Right atrium auricular region (tissue), 2 donors: Measurements from ENCODE around the gene KRT20. TPM values are rescaled to one million over a fixed set of nuclear protein-coding genes. Genes with fewer than 3 reads are reported as not detected.

Experiments used
- DNase-seq: peaks from one replicate; pipeline ENCODE4 v3.0.0-alpha.2; 2019; ENCODE audit warnings: low spot score
- H3K27ac ChIP-seq, 2 donors: fragments of 200-600 bp; sonication (generic); 1 replicate in 1 of 2; 2 replicates in 1 of 2; pipeline ENCODE4 v1.5.1; 2016 to 2019
- H3K27me3 ChIP-seq, 2 donors: fragments of 200-600 bp; sonication (generic); one replicate each; pipeline versions ENCODE4 v1.5.1 to v1.6.0; 2017 to 2019
- H3K36me3 ChIP-seq: fragments of 200-600 bp; sonication (generic); one replicate; pipeline ENCODE4 v1.5.1; 2016
- H3K4me1 ChIP-seq, 2 donors: fragments of 200-600 bp; sonication (generic); one replicate each; pipeline versions ENCODE4 v1.5.1 to v1.6.0; 2017 to 2019
- H3K4me3 ChIP-seq, 2 donors: fragments of 200-600 bp; sonication (generic); 1 replicate in 1 of 2; 2 replicates in 1 of 2; pipeline ENCODE4 v1.5.1; 2017 to 2019; ENCODE audit warnings: mild to moderate bottlenecking in 1 of 2, moderate library complexity in 1 of 2
- H3K9me3 ChIP-seq, 2 donors: fragments of 200-600 bp; sonication (generic); one replicate each; pipeline ENCODE4 v1.5.1; 2019
- total RNA-seq, 2 donors: library from RNA; depleted of rRNA; stranded (reverse); fragments of >200 nt; gene quantifications; one replicate each; pipeline ENCODE4 v1.1.0, GENCODE V29; 2016
- TF ChIP-seq, protein P1 (sequence below), 2 donors: fragments of 200-600 bp; sonication (generic); IDR thresholded peaks; one replicate each; pipeline ENCODE4 v1.5.1; 2019; ENCODE audit warnings: antibody characterized with exemption in 2 of 2

KRT20 gene
- total RNA-seq, 2 donors from 2014 or later: not detected

DNA sequence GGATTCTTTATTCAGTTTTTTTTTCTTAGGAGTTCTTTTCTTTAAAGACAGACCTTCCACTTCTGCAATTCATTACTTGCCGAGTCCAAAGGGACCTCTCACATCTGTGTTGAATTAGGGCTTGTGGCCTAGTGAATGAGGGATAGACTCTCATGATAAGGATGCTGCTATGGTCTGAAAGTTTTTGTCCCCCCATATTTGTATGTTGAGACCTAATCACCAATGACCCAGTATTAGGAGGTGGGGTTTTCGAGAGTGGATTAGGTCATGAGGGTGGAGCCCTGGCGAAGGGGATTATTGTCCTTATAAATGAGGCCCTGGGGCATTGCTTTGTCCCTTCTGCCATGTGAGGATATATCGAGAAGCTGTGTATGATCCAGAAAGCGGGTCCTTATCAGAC, 27.5 kb downstream of the KRT20 start:
- DNase-seq: no peak

DNA sequence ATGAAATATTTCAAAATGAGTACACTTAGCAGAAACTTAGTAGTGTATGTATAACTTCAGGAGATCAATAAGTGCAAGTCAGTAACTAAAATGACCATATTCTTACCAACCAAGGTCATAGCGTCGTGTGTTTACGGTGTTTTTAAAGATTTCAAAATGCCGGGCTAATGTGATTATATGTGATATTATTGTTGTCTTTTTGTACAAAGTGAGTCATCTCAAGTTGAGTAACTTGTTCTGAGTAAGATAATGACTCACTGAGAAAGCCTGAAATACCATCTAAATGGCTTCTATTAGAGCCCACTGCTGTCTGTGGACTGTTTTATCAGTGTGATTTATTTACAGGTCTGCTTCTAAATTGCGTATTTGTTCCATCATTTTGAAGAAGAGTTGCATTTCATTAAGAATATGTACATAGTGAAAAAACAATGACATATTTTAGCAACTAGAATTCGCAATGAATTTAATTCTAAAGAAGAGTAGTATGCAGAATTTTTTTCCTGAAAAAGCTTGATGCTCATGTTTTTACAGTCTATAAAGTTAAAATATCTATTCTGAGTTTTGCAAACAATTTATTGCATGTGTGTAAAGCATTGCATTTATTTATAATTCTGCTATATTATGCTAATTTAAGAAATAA, 30.7 kb downstream of the KRT20 start:
- H3K27ac ChIP-seq: no peak overlapping the region
- no peaks in the 10 kb centered on the region for H3K27me3 ChIP-seq
- peaks cover 0 to 7% of the 10 kb centered on the region in 2 donors for H3K4me1 ChIP-seq
- TF ChIP-seq, protein P1, sequence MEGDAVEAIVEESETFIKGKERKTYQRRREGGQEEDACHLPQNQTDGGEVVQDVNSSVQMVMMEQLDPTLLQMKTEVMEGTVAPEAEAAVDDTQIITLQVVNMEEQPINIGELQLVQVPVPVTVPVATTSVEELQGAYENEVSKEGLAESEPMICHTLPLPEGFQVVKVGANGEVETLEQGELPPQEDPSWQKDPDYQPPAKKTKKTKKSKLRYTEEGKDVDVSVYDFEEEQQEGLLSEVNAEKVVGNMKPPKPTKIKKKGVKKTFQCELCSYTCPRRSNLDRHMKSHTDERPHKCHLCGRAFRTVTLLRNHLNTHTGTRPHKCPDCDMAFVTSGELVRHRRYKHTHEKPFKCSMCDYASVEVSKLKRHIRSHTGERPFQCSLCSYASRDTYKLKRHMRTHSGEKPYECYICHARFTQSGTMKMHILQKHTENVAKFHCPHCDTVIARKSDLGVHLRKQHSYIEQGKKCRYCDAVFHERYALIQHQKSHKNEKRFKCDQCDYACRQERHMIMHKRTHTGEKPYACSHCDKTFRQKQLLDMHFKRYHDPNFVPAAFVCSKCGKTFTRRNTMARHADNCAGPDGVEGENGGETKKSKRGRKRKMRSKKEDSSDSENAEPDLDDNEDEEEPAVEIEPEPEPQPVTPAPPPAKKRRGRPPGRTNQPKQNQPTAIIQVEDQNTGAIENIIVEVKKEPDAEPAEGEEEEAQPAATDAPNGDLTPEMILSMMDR (IDR thresholded peaks at IDR 0.05): no peak
- no peaks in the 10 kb centered on the region for H3K36me3 ChIP-seq
- no peak overlapping the region for H3K4me3 ChIP-seq
- no peaks in the 10 kb centered on the region for H3K9me3 ChIP-seq
- no peak for DNase-seq

More for the DNA sequence above, 27.5 kb downstream of the KRT20 start:
- Histone ChIP-seq H3K27ac (no peak overlapping the region), H3K9me3 (no peaks in the 10 kb centered on the region), H3K27me3 (no peaks in the 10 kb centered on the region), H3K4me3 (no peak overlapping the region), H3K36me3 (no peaks in the 10 kb centered on the region), H3K4me1 (peaks cover 0 to 7% of the 10 kb centered on the region in 2 donors)
- TF ChIP-seq, protein P1 (IDR thresholded peaks at IDR 0.05): no peak

- H3K4me3 ChIP-seq: no peak overlapping the region
- no peak for DNase-seq
- H3K36me3 ChIP-seq: no peaks in the 10 kb centered on the region
- H3K27ac ChIP-seq: no peak overlapping the region
- peaks cover 0 to 4% of the 10 kb centered on the region in 2 donors for H3K4me1 ChIP-seq
- no peaks in the 10 kb centered on the region for H3K27me3 ChIP-seq
- no peaks in the 10 kb centered on the region for H3K9me3 ChIP-seq
- TF ChIP-seq, protein P1 (IDR thresholded peaks at IDR 0.05): no peak
These were observed 32.7 kb downstream of the KRT20 start for GRCh38 chr17:40852364-40852763.

DNA sequence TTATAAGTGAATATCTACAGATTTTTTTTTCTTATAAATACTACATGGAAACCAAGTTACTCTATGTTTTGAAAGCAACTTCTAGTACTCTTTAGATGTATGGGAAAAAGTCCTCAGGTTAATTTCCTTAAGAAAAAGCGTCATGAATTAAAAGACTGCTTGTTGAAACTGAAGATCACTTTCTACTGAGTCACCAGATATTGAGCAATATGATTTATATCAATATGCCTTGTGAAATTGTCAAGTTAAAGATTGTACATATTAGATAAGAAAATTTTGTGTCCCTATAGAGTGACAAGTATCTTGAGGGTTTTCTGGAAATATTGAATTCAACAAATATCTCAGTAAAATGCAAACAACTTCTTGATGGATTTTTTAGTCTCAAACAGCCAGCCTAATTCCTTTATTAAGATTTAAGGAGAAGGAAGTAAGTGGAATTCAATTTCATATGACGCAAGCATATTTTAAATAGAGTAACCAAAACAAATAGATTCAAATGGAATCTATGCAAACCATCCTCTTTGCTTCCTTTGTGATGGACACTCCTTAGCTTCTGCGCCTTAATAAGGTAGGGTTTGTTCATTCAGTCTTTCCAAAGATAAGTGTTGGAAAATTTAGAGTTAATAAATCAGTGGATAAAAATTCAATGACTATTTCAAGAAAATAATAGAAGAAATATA, 34.6 kb downstream of the KRT20 start:
- DNase-seq: no peak
- no peaks in the 10 kb centered on the region for H3K27me3 ChIP-seq
- H3K36me3 ChIP-seq: no peaks in the 10 kb centered on the region
- TF ChIP-seq, protein P1 (IDR thresholded peaks at IDR 0.05): no peak
- no peak overlapping the region for H3K4me3 ChIP-seq
- H3K9me3 ChIP-seq: no peaks in the 10 kb centered on the region
- H3K4me1 ChIP-seq: no peaks in the 10 kb centered on the region
- no peak overlapping the region for H3K27ac ChIP-seq

- Histone ChIP-seq H3K27ac (no peak overlapping the region), H3K9me3 (no peaks in the 10 kb centered on the region), H3K27me3 (no peaks in the 10 kb centered on the region), H3K4me3 (no peak overlapping the region), H3K36me3 (no peaks in the 10 kb centered on the region), H3K4me1 (no peaks in the 10 kb centered on the region)
- TF ChIP-seq, protein P1 (IDR thresholded peaks at IDR 0.05): no peak
- DNase-seq: no peak
These were observed 35.3 kb downstream of the KRT20 start for GRCh38 chr17:40849723-40850122.
